OCI-LY1 (cell line): ENCODE data around the gene TMEM164.

Experiments used
- H2AFZ ChIP-seq: fragments of 200-600 bp; sonication (generic), shearing (Covaris generic); 2 replicates; pipeline ENCODE4 v1.6.0; 2014; ENCODE audit warnings: antibody characterized with exemption, mild to moderate bottlenecking, low read length
- H3F3A ChIP-seq: fragments of 200-600 bp; sonication (generic), shearing (Covaris generic); 2 replicates; pipeline ENCODE4 v1.6.0; 2014; ENCODE audit warnings: mild to moderate bottlenecking, antibody characterized with exemption, low read length, moderate library complexity; ENCODE audit not compliant: insufficient read depth
- H3K27ac ChIP-seq: fragments of 200-600 bp; sonication (generic); 2 replicates; pipeline ENCODE4 v1.5.1; 2014; ENCODE audit warnings: low read length, mixed run types, mild to moderate bottlenecking, low read depth; ENCODE audit not compliant: poor library complexity, severe bottlenecking
- H3K27me3 ChIP-seq: fragments of 200-600 bp; sonication (generic); 2 replicates; pipeline ENCODE4 v1.6.0; 2014; ENCODE audit warnings: antibody characterized with exemption, mild to moderate bottlenecking, low read length, moderate library complexity; ENCODE audit not compliant: insufficient read depth
- H3K36me3 ChIP-seq: fragments of 200-600 bp; sonication (generic); 2 replicates; pipeline ENCODE4 v1.6.1; 2014; ENCODE audit warnings: mild to moderate bottlenecking, antibody characterized with exemption, low read length, moderate library complexity, mixed read lengths; ENCODE audit not compliant: insufficient read depth
- H3K4me1 ChIP-seq: fragments of 200-600 bp; sonication (generic); 2 replicates; pipeline ENCODE4 v1.5.1; 2014; ENCODE audit warnings: mild to moderate bottlenecking, low read length, moderate library complexity; ENCODE audit not compliant: insufficient read depth, severe bottlenecking
- H3K4me2 ChIP-seq: fragments of 200-600 bp; sonication (generic), shearing (Covaris generic); 2 replicates; pipeline ENCODE4 v1.6.1; 2014; ENCODE audit warnings: low read length
- H3K4me3 ChIP-seq: fragments of 200-600 bp; sonication (generic); 2 replicates; pipeline ENCODE4 v1.5.1; 2014; ENCODE audit warnings: low read length, low read depth, mild to moderate bottlenecking, mixed read lengths; ENCODE audit not compliant: poor library complexity, severe bottlenecking
- H3K79me2 ChIP-seq: fragments of 200-600 bp; shearing (Covaris generic); 2 replicates; pipeline ENCODE4 v1.6.1; 2016; ENCODE audit warnings: mixed run types, low read length, mixed read lengths; ENCODE audit not compliant: insufficient read depth
- H3K9ac ChIP-seq: fragments of 200-600 bp; sonication (generic), shearing (Covaris generic); 2 replicates; pipeline ENCODE4 v1.6.1; 2014; ENCODE audit warnings: mild to moderate bottlenecking, low read length, mixed read lengths
- H3K9me2 ChIP-seq: fragments of 200-600 bp; sonication (generic), shearing (Covaris generic); 2 replicates; pipeline ENCODE4 v1.6.1; 2014; ENCODE audit warnings: low read depth, mild to moderate bottlenecking, low read length, mixed read lengths
- H3K9me3 ChIP-seq: fragments of 200-600 bp; shearing (Covaris generic); 2 replicates; pipeline ENCODE4 v1.6.1; 2014; ENCODE audit warnings: low read length, mixed read lengths
- H4K20me1 ChIP-seq: fragments of 200-600 bp; sonication (generic), shearing (Covaris generic); 2 replicates; pipeline ENCODE4 v1.6.0; 2016; ENCODE audit warnings: mild to moderate bottlenecking, low read length; ENCODE audit not compliant: insufficient read depth
- CTCF ChIP-seq: fragments of 200-600 bp; sonication (generic), shearing (Covaris generic); IDR thresholded peaks from 2 replicates; pipeline ENCODE4 v1.5.1; 2017; ENCODE audit warnings: mild to moderate bottlenecking, antibody characterized with exemption, low read length, moderate library complexity, mixed read lengths
- EZH2 ChIP-seq: fragments of 200-600 bp; sonication (generic), shearing (Covaris generic); IDR thresholded peaks from 2 replicates; pipeline ENCODE4 v1.8.0; 2017; ENCODE audit warnings: borderline replicate concordance, mixed run types, mild to moderate bottlenecking, antibody characterized with exemption, low read length, moderate library complexity, mixed read lengths

Gene TMEM164

GRCh38 chrX:110002300-110003166 lies at the start of gene TMEM164:
TMEM164 (plus strand) TSS chrX:110003114; CDS start chrX:110003775, 661 bp downstream.
- Histone ChIP-seq H3K9ac (peak within 1 kb of the TSS; percentile 75), H4K20me1 (no peaks in the 10 kb centered on the region), H3K9me2 (no peaks in the 10 kb centered on the region), H3K36me3 (no peaks in the 10 kb centered on the region), H3F3A (no peaks in the 10 kb centered on the region), H3K4me3 (peak within 1 kb of the TSS; percentile 79), H3K27me3 (no peaks in the 10 kb centered on the region), H3K79me2 (no peaks in the 10 kb centered on the region), H3K4me2 (peak within 1 kb of the TSS; percentile 84), H3K4me1 (peaks cover 13% of the 10 kb centered on the region), H2AFZ (no peak within 1 kb of the TSS), H3K9me3 (no peaks in the 10 kb centered on the region), H3K27ac (peak within 1 kb of the TSS; percentile 45)
- TF ChIP-seq CTCF (no peak), EZH2 (no peak)

DNA sequence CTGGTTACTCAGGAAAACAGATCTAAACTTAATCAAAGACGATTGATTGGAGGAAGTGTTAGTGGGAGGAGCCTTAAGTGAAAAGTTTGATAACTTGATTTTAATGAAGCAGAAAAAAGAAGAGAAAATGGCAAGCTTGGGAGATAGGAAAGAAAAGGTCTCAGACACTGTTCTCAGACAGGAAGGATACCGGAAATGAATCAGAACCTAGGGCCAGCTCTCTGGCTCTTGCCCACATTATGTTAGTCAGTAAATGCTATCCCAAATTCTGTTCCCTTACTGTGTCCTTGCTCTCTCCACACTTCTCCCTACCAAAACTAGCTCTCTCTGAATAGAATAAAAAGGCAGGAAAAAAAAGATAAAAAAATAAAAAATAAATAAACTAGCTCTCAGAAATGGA lies 48.6 kb upstream of the TMEM164 start:
- H3K27ac ChIP-seq: no peak overlapping the region

GRCh38 chrX:109954955-109955354 lies 48.0 kb upstream of the TMEM164 start:
- Histone ChIP-seq H3F3A (no peaks in the 10 kb centered on the region), H3K27me3 (no peaks in the 10 kb centered on the region), H3K9ac (no peak overlapping the region), H3K9me2 (no peaks in the 10 kb centered on the region), H3K36me3 (no peaks in the 10 kb centered on the region), H3K4me2 (no peak overlapping the region), H2AFZ (no peak overlapping the region), H3K79me2 (no peaks in the 10 kb centered on the region), H3K4me1 (no peaks in the 10 kb centered on the region), H3K27ac (no peak overlapping the region), H4K20me1 (no peaks in the 10 kb centered on the region), H3K4me3 (no peak overlapping the region), H3K9me3 (no peaks in the 10 kb centered on the region)
- TF ChIP-seq CTCF: no peak
- TF ChIP-seq EZH2: no peak

More for the DNA sequence above, 48.6 kb upstream of the TMEM164 start:
- no peaks in the 10 kb centered on the region for H3K4me1 ChIP-seq
- H3K4me2 ChIP-seq: no peak overlapping the region
- no peak for TF ChIP-seq CTCF
- TF ChIP-seq EZH2: no peak
- H3K9me2 ChIP-seq: no peaks in the 10 kb centered on the region
- no peak overlapping the region for H3K9ac ChIP-seq
- H2AFZ ChIP-seq: no peak overlapping the region
- H3K36me3 ChIP-seq: no peaks in the 10 kb centered on the region
- H3K4me3 ChIP-seq: no peak overlapping the region
- no peaks in the 10 kb centered on the region for H3F3A ChIP-seq
- H3K79me2 ChIP-seq: no peaks in the 10 kb centered on the region
- no peaks in the 10 kb centered on the region for H3K9me3 ChIP-seq
- no peaks in the 10 kb centered on the region for H3K27me3 ChIP-seq
- no peaks in the 10 kb centered on the region for H4K20me1 ChIP-seq
